Right atrium auricular region (tissue), 2 donors: ENCODE results near the gene CEACAM16. TPM values are rescaled to one million over a fixed set of nuclear protein-coding genes. Genes with fewer than 3 reads are reported as not detected.
"Not testable (repeated sequence)": the region's sequence is repeated elsewhere in the genome, so short reads cannot be mapped to it uniquely, and the experiment has no call there.

Source experiments
- DNase-seq: peaks from one replicate; pipeline ENCODE4 v3.0.0-alpha.2; 2019; ENCODE audit warnings: low spot score
- H3K27ac ChIP-seq, 2 donors: fragments of 200-600 bp; sonication (generic); 1 replicate in 1 of 2; 2 replicates in 1 of 2; pipeline ENCODE4 v1.5.1; 2016 to 2019
- H3K27me3 ChIP-seq, 2 donors: fragments of 200-600 bp; sonication (generic); one replicate each; pipeline versions ENCODE4 v1.5.1 to v1.6.0; 2017 to 2019
- H3K36me3 ChIP-seq: fragments of 200-600 bp; sonication (generic); one replicate; pipeline ENCODE4 v1.5.1; 2016
- H3K4me1 ChIP-seq, 2 donors: fragments of 200-600 bp; sonication (generic); one replicate each; pipeline versions ENCODE4 v1.5.1 to v1.6.0; 2017 to 2019
- H3K4me3 ChIP-seq, 2 donors: fragments of 200-600 bp; sonication (generic); 1 replicate in 1 of 2; 2 replicates in 1 of 2; pipeline ENCODE4 v1.5.1; 2017 to 2019; ENCODE audit warnings: mild to moderate bottlenecking in 1 of 2, moderate library complexity in 1 of 2
- H3K9me3 ChIP-seq, 2 donors: fragments of 200-600 bp; sonication (generic); one replicate each; pipeline ENCODE4 v1.5.1; 2019
- CTCF ChIP-seq, 2 donors: fragments of 200-600 bp; sonication (generic); IDR thresholded peaks; one replicate each; pipeline ENCODE4 v1.5.1; 2019; ENCODE audit warnings: antibody characterized with exemption in 2 of 2
- total RNA-seq, 2 donors: library from RNA; depleted of rRNA; stranded (reverse); fragments of >200 nt; gene quantifications; one replicate each; pipeline ENCODE4 v1.1.0, GENCODE V29; 2016

The CEACAM16 gene
- total RNA-seq, 2 donors from 2014 or later, result not detected

GRCh38 chr19:44662691-44663385 is 36.1 kb upstream of the CEACAM16 start:
- no peak for TF ChIP-seq CTCF (IDR thresholded peaks at IDR 0.05)
- H3K27ac ChIP-seq, result no peak overlapping the region
- H3K27me3 ChIP-seq, result no peaks in the 10 kb centered on the region
- H3K36me3 ChIP-seq, result peaks cover 56% of the 10 kb centered on the region
- no peak overlapping the region for H3K4me3 ChIP-seq
- no peaks in the 10 kb centered on the region for H3K9me3 ChIP-seq
- no peak for DNase-seq
- no peaks in the 10 kb centered on the region for H3K4me1 ChIP-seq

DNA sequence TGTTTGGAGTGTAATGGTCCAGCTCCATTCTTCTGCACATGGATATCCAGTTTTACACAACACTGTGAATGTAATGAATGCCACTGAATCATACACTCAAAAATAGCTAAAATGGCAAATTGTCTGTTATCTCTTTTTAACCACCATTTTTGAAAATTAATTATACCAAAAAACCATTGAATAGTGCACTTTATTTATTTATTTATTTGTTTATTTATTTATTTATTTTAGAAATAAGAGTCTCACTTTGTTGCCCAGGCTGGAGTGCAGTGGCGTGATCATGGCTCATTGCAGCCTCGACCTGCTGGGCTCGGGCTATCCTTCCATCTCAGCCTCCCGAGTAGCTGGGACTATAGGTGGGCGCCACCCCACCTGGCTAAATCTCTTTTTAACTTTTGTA is 35.0 kb upstream of the CEACAM16 start:
- Histone ChIP-seq H3K36me3 (peaks cover 45% of the 10 kb centered on the region), H3K27ac (no peak overlapping the region), H3K4me3 (no peak overlapping the region), H3K27me3 (no peaks in the 10 kb centered on the region), H3K9me3 (no peaks in the 10 kb centered on the region), H3K4me1 (no peaks in the 10 kb centered on the region)
- TF ChIP-seq CTCF (IDR thresholded peaks at IDR 0.05), result no peak
- no peak for DNase-seq

DNA sequence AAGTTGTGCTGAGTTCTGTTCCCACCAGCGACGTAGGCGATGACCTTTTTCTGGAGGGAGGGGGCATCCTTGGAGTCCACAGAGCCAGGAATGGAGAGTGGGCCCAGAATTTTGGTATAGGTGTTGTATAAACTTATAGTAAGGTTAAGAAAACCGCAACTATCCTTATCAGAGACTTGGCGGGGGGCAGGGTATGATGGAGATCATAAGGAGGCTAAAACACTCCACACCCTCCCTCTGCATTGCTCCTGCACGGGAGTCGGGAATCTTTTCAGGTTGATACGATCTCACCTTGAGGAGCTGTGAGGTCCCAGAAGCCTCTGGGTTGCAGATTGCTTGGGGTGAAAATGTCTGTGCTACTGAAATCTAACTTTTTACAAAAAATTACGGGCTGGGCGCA is 34.0 kb upstream of the CEACAM16 start:
- Histone ChIP-seq H3K36me3 (peaks cover 35% of the 10 kb centered on the region), H3K4me3 (no peak overlapping the region), H3K27ac (no peak overlapping the region), H3K27me3 (no peaks in the 10 kb centered on the region), H3K9me3 (no peaks in the 10 kb centered on the region), H3K4me1 (no peaks in the 10 kb centered on the region)
- TF ChIP-seq CTCF (IDR thresholded peaks at IDR 0.05), result no peak
- no peak for DNase-seq

DNA sequence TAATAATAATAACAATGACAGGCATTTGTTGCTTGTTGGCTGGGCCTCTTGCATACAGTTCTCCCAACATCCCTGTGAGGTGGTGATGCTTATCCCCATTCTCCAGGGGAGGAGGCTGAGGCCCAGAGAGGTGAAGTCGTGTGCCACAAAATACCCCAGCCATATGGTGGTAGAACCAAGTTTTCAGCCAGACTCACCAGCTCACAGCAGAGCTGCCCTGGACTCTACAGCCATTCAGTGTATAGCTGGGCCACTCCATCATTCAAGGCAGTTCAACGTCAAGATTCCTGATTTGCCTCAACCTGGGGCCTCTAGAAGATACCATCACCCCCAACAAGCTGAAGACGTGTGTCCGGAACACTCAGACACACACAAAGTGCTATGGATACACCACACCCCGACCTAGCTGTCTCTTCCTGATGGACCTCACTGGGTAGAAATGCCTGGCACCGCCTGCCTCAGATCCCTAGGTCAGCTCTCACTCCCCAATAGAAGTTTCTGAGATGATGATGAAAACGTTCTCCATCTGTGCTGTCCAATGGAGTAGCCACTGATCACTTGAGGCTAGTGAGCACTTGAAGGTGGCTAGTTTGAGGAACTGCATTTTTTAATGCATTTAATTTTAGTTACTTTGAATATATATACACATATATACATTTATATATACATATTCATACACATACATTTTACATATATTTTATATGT is 31.9 kb upstream of the CEACAM16 start:
- TF ChIP-seq CTCF (IDR thresholded peaks at IDR 0.05), result no peak
- Histone ChIP-seq H3K9me3 (no peaks in the 10 kb centered on the region), H3K27ac (no peak overlapping the region)

GRCh38 chr19:44668985-44669764 is 29.8 kb upstream of the CEACAM16 start:
- Histone ChIP-seq H3K27me3 (no peaks in the 10 kb centered on the region), H3K36me3 (no peaks in the 10 kb centered on the region), H3K4me3 (no peak overlapping the region), H3K4me1 (no peaks in the 10 kb centered on the region), H3K9me3 (no peaks in the 10 kb centered on the region), H3K27ac (no peak overlapping the region)
- no peak for TF ChIP-seq CTCF (IDR thresholded peaks at IDR 0.05)
- no peak for DNase-seq

More for the DNA sequence above, 31.9 kb upstream of the CEACAM16 start:
- H3K36me3 ChIP-seq, result peaks cover 14% of the 10 kb centered on the region
- no peaks in the 10 kb centered on the region for H3K4me1 ChIP-seq
- no peaks in the 10 kb centered on the region for H3K27me3 ChIP-seq
- no peak overlapping the region for H3K4me3 ChIP-seq
- DNase-seq, result no peak

DNA sequence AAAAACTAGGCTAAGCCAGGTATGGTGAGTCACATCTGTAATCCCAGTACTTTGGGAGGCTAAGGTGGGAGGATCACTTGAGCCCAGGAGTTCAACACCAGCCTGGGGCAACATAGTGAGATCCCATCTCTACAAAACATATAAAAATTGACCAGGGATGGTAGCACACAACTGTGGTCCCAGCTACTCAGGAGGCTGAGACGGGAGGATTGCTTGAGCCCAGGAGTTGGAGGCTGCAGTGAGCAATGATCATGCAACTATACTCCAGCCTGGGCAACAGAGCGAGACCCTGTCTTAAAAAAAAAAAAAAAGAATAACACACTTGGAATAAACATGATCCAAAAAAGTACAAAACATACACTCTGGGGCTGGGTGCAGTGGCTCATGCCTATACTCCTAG is 28.9 kb upstream of the CEACAM16 start:
- H3K36me3 ChIP-seq, result not testable (repeated sequence)

More for the DNA sequence above, 28.9 kb upstream of the CEACAM16 start:
- DNase-seq, H3K4me3 ChIP-seq, H3K27ac ChIP-seq, H3K4me1 ChIP-seq, H3K9me3 ChIP-seq, H3K27me3 ChIP-seq: not testable (repeated sequence)
